Vagina (tissue), 2 donors: ENCODE measurements around the gene KNSTRN. TPM values are rescaled to one million over a fixed set of nuclear protein-coding genes. Genes with fewer than 3 reads are reported as not detected.

Experiments used
- DNase-seq, 2 donors: peaks; one replicate each; pipeline ENCODE4 v3.0.0-alpha.2; 2017; ENCODE audit errors: extremely low spot score in 2 of 2
- H3K27ac ChIP-seq: fragments of 200-600 bp; sonication (generic); one replicate; pipeline ENCODE4 v1.5.1; 2019
- H3K27me3 ChIP-seq: fragments of 200-600 bp; sonication (generic); one replicate; pipeline ENCODE4 v1.5.1; 2019
- H3K36me3 ChIP-seq, 2 donors: fragments of 200-600 bp; sonication (generic); one replicate each; pipeline ENCODE4 v1.5.1; 2017 to 2019
- H3K4me1 ChIP-seq: fragments of 200-600 bp; sonication (generic); one replicate; pipeline ENCODE4 v1.5.1; 2019
- H3K4me3 ChIP-seq, 2 donors: fragments of 200-600 bp; sonication (generic); 1 replicate in 1 of 2; 2 replicates in 1 of 2; pipeline ENCODE4 v1.5.1; 2016 to 2019
- H3K9me3 ChIP-seq: fragments of 200-600 bp; sonication (generic); one replicate; pipeline ENCODE4 v1.5.1; 2019
- CTCF ChIP-seq, 3 experiments: fragments of 450-650 bp in 2 of 3; fragments of 200-600 bp in 1 of 3; sonication (generic) in 1 of 3; IDR thresholded peaks; one replicate each; pipeline ENCODE4 v1.5.1; 2017 to 2019; ENCODE audit warnings: antibody characterized with exemption in 3 of 3, mild to moderate bottlenecking in 2 of 3, moderate library complexity in 2 of 3
- POLR2A ChIP-seq, 2 donors: fragments of 450-650 bp; IDR thresholded peaks; one replicate each; pipeline ENCODE4 v1.6.1; 2017; ENCODE audit warnings: antibody characterized with exemption in 2 of 2, mild to moderate bottlenecking in 2 of 2, moderate library complexity in 2 of 2
- POLR2AphosphoS5 ChIP-seq, 2 donors: sonication (generic); formaldehyde crosslinking; IDR thresholded peaks; one replicate each; pipeline ENCODE4 v1.9.0; 2017; ENCODE audit warnings: antibody characterized with exemption in 2 of 2, mild to moderate bottlenecking in 2 of 2, low read depth in 1 of 2; ENCODE audit not compliant: insufficient read depth in 1 of 2
- intact Hi-C: fragments of 100-400 bp; cut with DNase I; formaldehyde crosslinking; loops from one replicate; pipeline ENCODE4 v1.15.1; 2023
- total RNA-seq: library from RNA; depleted of rRNA; stranded (reverse); fragments of >200 nt; gene quantifications from one replicate; pipeline ENCODE4 v1.2.3, GENCODE V29; 2016

KNSTRN gene
- total RNA-seq, 1 donor from 2014 or later = 13.5 TPM

DNA sequence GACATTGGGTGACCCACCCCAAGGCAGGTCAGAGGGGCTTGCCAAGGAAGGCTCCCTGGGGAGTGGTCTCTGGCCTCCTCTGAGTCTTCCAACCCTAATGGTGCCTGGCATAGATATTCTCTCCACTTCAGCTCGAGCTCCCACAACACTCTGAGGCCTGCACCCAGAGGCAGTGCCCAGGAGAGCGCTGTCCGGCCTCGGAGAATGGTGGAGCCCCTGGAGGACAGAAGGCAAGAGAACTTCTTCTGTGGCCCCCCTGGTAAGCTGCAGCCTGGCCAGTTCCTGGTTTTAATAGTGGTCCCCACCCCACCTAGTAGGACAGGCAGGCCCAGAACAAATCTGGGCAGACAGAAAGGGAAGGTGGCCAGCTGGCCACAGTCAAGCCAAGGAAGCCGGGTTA is 17.5 kb upstream of the KNSTRN start:
- intact Hi-C loops = no loop called here
- TF ChIP-seq POLR2AphosphoS5 (IDR thresholded peaks at IDR 0.05; ENCODE audit: insufficient read depth in 1 of 2, low read depth in 1 of 2) (no peak), CTCF (IDR thresholded peaks at IDR 0.05) (no peak), POLR2A (IDR thresholded peaks at IDR 0.05) (no peak)
- no peaks in the 10 kb centered on the region for H3K9me3 ChIP-seq

GRCh38 chr15:40365624-40366456 is 16.7 kb upstream of the KNSTRN start:
- DNase-seq = no peak
- TF ChIP-seq POLR2AphosphoS5 (IDR thresholded peaks at IDR 0.05; ENCODE audit: insufficient read depth in 1 of 2, low read depth in 1 of 2) (no peak), POLR2A (IDR thresholded peaks at IDR 0.05) (no peak), CTCF (IDR thresholded peaks at IDR 0.05) (no peak)
- no peaks in the 10 kb centered on the region for H3K27me3 ChIP-seq
- no peak overlapping the region for H3K4me3 ChIP-seq
- H3K4me1 ChIP-seq = peaks cover 14% of the 10 kb centered on the region
- no peak overlapping the region for H3K27ac ChIP-seq
- H3K36me3 ChIP-seq = no peaks in the 10 kb centered on the region
- no peaks in the 10 kb centered on the region for H3K9me3 ChIP-seq
- intact Hi-C loops = no loop called here

More for the DNA sequence above, 17.5 kb upstream of the KNSTRN start:
- H3K4me1 ChIP-seq = peaks cover 14% of the 10 kb centered on the region
- no peak overlapping the region for H3K4me3 ChIP-seq
- no peak for DNase-seq
- no peaks in the 10 kb centered on the region for H3K36me3 ChIP-seq
- no peak overlapping the region for H3K27ac ChIP-seq
- H3K27me3 ChIP-seq = no peaks in the 10 kb centered on the region

- intact Hi-C loops = no loop called here
- Histone ChIP-seq H3K36me3 (no peaks in the 10 kb centered on the region), H3K27ac (no peak overlapping the region), H3K4me1 (peaks cover 14% of the 10 kb centered on the region), H3K4me3 (no peak overlapping the region), H3K27me3 (no peaks in the 10 kb centered on the region), H3K9me3 (no peaks in the 10 kb centered on the region)
- no peak for DNase-seq
- TF ChIP-seq CTCF (IDR thresholded peaks at IDR 0.05) (no peak), POLR2A (IDR thresholded peaks at IDR 0.05) (no peak), POLR2AphosphoS5 (IDR thresholded peaks at IDR 0.05; ENCODE audit: insufficient read depth in 1 of 2, low read depth in 1 of 2) (no peak)
Measured at GRCh38 chr15:40366457-40367370, 15.8 kb upstream of the KNSTRN start.

GRCh38 chr15:40367371-40367685 is 15.2 kb upstream of the KNSTRN start:
- H3K4me1 ChIP-seq = peaks cover 14% of the 10 kb centered on the region
- H3K4me3 ChIP-seq = peak overlapping the region; percentile 34 to 56
- H3K36me3 ChIP-seq = no peaks in the 10 kb centered on the region
- TF ChIP-seq POLR2AphosphoS5 (IDR thresholded peaks at IDR 0.05; ENCODE audit: insufficient read depth in 1 of 2, low read depth in 1 of 2) (no peak), POLR2A (IDR thresholded peaks at IDR 0.05) (no peak), CTCF (IDR thresholded peaks at IDR 0.05) (no peak)
- no peak for DNase-seq
- no peaks in the 10 kb centered on the region for H3K27me3 ChIP-seq
- H3K27ac ChIP-seq = no peak overlapping the region
- intact Hi-C loops = no loop called here
- no peaks in the 10 kb centered on the region for H3K9me3 ChIP-seq
